H4 (cell line): ENCODE measurements around the gene DLGAP1. TPM values are rescaled to one million over a fixed set of nuclear protein-coding genes. Genes with fewer than 3 reads are reported as not detected.

Source experiments
- DNase-seq: peaks from one replicate; pipeline ENCODE4 v3.0.0-alpha.2; 2015; ENCODE audit warnings: low spot score
- total RNA-seq: library from RNA; depleted of rRNA; stranded (reverse); fragments of >200 nt; shearing (Covaris generic); gene quantifications from 2 replicates; pipeline ENCODE4 v1.2.3, GENCODE V29; 2014

Gene DLGAP1
- total RNA-seq, 1 experiment from 2014 or later, result not detected

DNA sequence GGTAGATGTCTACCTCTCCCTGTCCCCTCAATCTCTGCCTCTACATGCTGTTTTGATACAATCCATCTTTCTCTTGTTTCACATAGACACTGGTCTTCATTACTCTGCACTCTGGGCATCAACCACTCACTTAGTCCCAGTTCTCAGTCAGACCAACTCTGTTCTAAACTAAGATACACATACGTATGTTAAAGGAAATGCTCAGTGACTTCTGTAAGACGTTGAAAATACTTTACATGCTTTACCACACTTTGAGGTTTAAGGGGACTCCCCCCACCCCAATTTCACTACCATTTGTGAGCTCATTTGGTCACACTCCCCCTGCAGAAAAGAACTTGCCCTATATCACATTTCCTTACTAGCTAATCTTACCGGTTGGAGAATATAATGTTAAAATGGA, 507.7 kb downstream of the DLGAP1 start:
- DNase-seq, result no peak

DNA sequence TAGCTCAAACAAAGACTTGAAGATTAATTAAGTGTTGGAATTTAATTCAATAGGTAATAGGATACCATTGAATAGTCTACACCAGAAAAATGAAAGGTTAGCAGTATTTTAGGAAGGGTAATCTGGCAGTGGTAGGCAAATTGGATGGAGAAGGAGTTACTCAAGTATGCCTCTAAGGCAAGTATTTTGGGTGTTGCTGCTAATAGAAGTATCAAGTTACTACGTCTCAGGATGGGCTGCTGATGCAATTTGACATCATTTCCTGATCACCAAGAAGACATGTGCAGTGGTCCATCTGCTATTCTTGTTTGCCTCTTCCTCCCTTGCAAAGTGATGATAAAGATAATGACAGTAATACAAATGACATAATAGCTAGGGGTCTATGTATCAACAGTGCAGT, 519.8 kb downstream of the DLGAP1 start:
- DNase-seq, result no peak

DNA sequence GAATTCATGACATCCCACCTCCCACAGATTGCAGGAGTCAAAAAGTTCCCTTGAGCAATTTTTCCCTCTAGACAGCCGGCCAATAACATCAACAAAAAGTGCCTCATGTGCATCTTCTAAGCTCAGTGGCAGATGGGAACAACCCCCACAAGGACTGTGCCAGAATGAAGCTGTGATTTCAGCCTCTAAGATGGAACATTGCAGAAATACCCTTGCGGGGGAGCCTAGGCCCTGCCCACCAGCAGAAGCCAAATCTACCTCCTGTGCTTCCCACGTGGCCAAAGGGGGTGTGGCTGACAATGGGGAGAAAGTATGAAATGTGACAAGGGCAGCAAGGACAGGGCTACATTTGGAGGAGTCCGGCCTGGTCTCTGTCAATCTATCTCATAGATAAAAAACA, 522.8 kb downstream of the DLGAP1 start:
- DNase-seq, result no peak

DNA sequence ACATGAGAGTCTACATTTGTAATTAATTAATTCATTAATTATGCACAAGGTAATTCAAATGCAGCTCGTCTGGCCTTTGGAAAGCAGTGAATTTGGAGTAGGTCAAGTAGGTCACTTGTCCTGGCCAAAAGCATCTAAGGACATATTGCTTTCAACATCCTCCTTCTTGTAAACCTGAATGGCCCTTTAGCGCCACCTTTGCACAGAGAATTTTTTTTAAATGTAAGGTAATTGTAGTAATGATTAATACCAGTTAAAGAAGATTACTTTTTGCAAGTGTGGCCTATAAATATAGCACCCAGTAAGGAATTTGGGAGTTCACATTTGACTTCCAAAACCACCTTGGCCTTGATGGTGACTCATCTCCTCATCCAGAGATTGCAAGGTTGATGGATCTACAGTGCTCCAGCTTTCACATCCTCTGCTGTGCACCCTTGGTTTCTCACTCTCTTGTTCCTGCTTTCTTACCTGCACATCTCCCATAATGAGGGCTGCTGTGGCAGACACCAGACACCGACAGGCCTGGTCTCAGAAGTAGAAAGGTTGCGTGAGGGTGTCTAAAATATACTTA, 523.5 kb downstream of the DLGAP1 start:
- DNase-seq, result no peak

DNA sequence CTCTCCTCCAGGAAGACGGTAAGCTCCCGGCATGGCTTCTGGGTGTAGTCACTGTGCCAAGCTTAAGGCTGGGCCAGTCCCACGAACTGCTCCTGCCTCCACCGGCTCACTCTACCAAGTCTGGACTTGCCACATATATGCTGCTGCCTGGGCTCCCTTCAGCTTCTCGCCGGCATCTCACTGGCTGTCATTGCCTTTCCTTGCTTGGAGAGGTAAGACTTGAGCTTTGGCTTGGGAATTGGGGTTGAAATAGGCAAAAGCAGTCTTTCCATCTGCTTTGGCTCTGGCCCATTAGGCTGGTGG, 524.1 kb downstream of the DLGAP1 start:
- DNase-seq, result no peak

DNA sequence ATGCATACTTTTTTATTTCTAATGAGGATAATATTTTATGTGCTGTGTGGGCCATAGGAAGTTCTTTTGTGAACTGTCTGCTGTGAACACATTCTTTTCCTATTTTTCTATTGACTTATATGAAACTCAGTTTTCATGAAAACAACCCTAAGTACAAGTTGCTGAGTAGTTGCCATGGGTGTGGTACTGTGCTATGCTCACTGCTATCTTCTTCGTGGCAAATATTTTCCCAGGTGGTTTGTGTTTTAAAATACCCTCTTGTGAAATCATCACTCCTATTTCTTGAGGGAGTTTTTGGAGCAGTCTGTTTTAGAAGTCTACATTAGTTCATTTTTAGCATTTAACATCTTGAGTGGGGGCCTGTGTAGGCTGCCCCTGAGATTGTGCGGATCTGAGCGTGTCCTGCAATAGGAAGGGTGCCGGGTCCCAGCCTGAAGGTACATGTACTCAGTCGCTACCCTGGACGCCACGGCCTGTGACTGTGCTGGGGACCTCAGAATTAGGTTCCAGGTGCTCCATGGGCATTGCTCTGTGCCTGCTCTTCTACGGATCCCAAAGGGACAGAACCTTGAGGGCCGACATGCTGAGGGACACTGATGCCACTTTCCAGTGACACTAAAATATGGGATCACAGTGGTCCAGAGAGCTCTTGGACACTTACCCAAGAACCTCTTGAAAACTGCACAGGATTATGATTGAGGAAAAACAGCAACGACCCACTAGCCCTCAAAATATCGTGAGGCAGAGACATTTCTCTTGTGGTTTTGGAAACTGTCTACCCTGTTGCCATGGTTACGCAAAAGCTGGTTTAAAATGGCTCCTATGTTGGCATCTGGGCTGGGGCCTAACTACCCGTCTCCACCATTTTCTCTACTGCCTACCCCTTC, 524.7 kb downstream of the DLGAP1 start:
- DNase-seq, result no peak

DNA sequence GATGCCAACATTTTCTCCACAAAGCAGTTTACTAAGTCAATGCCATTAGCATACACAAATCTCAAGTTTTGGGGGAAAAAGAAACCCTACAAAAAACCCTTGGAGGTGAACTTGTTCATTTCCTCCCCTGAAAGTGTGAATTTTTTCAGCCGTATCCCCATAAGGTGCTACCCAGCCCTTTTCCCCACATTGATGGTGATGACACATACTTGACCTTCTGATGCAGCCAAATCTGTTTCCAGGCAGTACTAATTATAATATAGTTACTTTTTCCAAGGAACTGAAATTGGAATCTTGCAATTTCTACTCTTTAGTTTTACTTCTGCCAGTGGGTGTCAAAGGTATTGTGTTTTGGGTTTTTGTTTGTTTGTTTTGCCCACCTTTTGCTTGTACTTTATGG, 530.7 kb downstream of the DLGAP1 start:
- DNase-seq, result no peak

DNA sequence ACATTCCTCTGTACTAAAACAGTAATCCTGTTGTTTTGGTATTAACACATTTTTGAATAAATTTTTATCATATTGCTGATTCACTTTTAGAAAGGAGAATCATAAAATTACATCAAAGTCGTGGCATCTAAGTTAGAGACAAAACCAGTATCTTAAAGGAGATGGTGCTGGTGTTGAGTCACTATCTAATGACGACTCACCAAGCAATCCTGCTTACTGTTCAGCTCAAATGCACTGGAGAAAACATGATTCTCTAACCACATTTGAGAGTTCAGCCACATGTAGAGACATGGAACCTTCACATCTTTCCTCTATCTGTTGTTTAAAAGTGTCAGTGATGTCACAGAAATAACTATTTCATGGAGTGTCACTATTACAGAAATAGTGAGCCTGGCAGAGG, 531.4 kb downstream of the DLGAP1 start:
- DNase-seq, result no peak

DNA sequence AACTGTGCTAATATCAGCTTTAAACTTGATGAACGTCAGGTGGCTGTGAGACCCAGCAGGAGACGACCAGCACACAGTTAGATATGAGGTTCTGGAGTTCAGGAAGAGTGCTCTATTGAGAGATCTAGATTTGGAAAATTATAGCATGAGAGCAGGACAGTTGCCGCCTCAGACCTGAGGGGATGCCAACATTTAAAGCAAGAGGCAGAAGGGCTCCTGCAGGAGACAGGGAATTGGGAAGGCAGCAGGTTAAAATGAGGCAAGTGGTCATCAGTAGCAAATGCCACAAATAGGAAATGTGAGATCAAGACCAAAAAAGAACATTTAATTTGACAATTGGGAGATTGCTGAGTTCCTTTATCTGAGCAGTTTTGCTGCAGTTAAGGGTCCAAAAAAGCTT, 533.3 kb downstream of the DLGAP1 start:
- DNase-seq, result no peak

DNA sequence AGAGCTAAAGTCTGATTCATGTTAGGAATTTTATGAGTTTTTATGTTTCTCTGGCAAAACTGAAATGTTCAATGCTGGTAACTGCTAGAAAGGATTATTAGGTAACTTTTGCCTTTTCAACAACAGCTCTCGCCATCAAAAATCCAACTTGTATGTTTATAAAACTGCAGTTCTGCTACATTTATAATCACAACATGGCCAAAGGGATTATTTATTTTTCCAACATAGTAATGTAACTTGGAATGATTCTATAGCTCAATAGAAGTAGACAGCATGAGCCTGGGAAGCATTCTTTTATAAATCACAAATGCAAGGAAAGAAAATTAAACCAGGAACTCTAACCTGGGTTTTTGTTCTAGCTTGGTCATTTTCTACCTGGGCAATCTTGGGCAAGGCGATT, 534.3 kb downstream of the DLGAP1 start:
- DNase-seq, result no peak

DNA sequence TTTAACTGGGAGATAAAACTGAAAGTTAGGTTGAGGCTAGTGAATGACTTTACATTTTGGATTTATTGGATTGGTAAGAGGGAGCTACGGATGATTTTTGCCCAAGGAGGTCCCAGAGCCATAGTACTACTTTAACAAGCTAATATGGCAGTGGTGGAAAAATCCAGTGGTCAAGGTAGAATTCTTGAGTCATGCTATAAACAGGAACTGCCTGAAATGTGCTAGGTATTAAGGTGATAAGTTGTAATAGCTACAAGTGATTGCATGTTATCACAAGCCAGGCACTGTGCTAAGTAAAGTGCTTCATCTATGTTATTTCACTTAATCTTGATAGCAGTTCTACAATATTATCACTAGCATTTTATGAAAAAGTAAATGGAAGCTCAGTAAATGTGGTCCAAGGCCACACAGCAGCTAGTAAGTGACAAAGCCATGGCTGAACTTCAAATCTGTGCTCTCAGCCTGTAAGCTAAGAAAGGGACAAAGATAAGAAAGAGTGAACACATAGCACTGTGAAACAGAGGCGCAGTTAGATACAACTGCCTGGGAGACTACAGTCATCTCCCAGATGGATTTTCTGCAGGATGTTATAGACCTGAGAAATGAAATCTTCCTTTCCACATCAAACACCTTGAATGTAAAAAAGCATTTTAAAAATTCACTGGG, 535.6 kb downstream of the DLGAP1 start:
- no peak for DNase-seq

DNA sequence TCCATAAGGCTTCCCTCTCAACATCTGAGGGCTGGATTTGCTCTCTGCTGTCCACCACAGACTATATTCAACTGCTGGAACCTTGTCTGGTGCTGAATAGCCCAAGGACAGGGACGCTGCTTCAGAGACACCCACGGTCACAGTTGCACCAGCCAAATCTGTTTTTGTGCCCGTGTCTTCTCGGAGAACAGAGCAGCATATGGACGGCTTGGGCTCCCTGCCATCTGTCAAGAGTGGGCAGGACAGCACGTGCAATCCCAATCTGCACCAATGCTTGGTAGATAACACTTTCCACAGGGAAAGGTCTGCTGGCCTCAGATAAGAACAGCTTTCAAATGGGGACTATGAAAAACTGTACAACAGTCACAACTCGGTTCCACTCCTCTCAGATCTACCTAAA, 539.0 kb downstream of the DLGAP1 start:
- DNase-seq, result no peak

DNA sequence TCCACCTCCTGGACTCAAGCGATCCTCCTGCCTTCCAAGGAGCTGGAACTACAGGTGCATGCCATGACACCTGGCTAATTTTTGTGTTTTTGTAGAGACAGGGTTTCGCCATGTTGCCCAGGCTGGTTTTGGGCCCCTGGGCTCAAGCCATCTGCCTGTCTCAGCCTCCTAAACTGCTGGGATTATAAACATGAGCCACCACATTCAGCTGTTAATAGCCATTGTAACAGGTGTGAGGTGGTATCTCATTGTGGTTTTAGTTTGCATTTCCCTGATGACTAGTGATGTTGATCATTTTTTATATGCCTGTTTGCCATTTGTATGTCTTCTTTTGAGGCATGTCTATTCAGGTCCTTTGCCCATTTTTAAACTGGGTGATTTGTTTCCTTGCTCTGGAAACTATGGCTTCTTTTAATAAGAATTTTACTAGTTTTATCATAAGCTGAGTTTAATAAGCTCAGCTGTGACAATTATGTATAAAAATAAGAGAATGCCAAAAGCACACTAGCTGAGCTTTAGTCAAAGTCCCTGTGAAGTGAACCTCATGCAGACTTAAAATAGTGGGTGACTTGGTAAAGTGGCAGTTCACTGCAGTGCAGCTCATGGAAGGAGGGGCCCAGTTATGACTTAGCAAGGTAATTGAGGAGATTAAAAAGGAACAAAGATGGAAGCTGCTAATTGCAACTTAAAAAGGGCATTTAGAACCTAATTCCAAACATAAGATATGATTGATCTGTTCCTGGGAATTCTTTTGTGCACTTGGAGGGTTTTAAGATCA, 540.1 kb downstream of the DLGAP1 start:
- no peak for DNase-seq

DNA sequence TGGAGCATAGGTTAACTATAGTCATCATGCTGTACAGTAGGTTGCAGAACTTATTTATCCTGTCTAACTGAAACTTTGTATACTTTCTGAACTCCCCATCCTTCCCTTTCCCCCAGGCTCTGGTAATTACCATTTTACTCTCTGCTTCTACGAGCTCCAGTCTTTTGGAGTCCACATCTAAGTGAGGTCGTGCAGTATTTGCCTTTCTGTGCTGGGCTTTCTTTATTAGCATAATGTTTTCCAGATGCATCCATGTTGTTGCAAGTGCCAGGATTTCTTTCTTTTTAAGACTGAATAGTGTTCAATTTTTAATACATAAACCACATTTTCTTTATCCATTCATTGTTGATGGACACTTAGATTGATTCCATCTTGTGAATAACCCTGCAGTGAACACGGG, 541.0 kb downstream of the DLGAP1 start:
- no peak for DNase-seq

DNA sequence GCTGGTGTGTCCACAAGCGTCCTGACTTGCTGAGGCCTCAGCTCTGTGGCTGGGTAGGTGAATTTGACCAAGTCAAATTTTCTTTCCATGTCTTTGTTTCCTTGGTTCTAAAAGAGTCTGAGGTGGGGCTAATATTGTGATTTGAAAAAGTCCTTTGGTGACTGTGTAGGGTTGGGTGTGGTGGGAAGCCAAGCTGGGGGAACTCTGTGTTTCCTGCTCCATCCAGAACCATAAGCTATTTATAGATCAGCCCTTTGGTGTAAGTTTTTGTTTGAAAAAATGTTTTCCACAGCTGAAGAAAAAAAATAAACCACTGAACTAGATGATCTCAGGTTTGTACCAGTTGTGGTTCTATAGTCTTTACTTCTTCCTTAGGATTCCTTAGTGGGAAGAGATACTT, 542.4 kb downstream of the DLGAP1 start:
- no peak for DNase-seq

DNA sequence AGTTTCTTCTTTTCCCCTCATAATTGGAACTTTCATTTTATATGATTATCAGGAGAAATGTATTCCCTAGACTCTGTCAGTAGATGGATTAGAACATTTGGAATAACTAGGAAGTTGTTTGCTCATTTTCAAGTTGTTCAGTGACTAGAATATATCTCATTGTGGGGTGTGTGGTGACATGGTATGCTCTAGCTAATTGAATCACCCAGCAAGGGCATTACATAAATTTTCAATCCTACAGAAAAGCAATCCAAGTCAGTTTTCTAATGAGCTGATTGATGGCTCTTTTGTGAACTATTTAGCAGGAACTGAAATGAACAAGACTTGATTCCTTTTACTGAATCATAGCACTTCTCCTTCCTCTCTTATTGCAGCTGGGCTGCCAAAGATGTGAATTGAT, 543.7 kb downstream of the DLGAP1 start:
- DNase-seq, result no peak

DNA sequence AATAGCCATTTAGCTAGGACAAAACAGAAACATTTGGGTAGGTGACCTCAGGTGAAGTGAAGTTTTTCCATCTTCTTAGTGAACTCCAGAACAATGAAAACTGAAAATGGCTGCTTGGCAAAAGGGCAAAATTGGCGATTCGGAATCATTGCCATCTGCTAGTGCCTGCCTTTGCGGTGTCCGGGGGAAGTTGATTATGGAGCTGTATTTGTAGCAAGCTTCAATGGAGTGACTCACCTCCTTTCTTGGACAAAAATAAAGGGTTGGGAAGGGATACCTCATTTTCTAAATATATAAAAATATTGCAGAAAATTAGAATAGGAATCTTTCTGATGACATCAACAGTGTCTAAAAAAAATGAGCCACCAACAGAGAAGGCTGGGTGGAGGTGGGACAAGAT, 544.6 kb downstream of the DLGAP1 start:
- DNase-seq, result no peak

DNA sequence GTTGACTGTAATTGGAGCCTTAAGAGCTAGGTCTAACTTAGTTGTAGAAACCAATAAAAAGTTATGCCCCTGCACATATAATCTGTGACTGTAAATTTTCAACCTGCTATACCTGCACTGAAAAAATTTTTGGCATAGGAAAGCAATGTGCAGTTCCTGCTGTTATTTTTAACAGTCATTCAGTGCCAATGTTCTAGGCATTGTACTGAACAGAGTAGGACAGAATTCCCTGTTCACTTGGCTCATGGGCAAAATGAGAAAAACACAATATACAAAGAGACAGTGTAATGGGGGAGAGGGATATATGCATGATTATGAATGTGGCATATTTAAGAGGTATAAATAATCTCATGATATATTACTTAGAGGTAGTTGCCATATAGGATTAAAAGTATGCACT, 547.2 kb downstream of the DLGAP1 start:
- no peak for DNase-seq

DNA sequence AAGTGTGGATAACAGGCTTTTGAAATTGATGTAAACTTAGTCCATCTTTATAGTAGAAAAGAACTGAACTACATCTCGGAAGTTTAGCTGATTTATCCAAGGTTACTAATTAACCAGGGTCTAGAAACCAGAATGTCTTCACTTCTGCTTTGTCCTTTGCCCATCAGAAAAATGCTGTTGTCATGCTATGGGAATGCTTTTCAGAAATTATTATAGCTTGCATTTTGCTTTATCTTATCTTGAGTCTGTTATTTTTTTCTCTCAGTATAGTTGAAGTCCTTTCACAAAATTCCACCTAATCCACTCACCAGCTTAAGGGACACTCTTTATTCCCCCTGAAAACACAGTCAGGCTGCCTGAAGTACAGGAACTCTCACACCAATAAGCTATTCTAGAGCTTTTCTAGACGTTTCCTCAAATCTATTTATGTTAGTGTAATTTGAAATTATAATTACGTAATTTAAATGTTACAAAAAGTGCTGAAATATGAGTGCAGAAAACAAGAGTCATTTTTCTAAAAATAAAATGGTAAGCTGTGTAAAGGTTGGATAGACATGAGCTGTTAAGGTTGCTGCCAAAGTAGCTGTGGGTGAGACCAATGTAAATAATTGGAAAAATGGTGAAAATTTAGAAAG, 548.9 kb downstream of the DLGAP1 start:
- DNase-seq, result no peak

DNA sequence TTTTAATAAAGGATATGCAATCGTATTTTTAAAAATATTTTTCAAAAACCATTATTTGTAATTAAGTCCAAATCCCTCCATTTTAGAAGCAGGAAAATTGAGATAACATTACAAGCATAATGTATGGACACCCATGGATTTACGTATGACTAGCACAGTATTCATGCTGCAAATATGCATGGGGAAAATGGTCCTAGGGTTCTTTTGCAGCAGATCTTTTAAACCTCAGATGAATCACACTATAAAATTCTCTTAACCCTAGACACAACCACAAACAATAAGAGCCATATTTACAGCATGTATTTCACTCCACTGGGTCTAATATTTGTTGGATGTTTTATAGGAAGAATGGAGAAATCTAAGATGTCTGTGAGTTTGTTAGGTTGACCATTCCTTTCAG, 551.8 kb downstream of the DLGAP1 start:
- DNase-seq, result no peak

DNA sequence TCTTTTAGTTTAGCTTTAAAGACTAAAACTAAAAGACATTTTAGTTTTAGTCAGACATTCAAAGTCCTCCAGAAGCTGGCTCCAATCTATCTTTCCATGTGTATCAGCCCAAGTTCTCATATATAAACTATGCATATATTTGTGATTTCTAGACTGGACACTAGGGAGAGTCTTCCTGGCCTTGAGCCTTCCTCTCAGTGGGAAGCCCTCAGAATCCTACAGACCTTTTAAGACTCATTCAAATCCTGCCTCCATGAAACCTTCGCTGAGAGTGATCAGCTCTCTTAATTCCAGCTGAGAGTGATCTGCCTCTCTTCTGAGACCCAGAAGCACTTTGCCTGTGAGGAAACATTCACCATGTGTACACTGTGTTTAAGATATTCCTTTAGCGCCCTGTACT, 552.4 kb downstream of the DLGAP1 start:
- DNase-seq, result no peak

DNA sequence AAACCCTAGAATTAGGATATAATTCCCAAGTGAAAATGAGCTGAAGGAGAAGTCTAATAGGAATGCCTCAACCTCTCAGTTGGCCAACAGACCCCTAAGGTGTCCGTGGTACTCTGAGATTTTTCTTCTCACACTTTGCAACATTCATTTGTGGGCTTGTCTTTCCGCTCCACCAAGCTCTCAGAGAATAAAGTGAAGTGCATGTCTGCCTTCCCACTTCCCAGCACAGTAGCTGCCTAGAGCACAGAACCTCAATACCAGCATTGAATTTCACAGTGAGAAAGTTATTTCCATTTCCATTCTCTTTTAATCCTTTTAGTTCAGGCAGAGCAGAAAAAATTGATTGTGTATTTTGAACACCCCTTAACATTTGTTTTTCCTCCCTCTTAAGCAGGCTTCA, 553.3 kb downstream of the DLGAP1 start:
- DNase-seq, result no peak
